ENCODE results near the gene LUZP4. TPM values are rescaled to one million over a fixed set of nuclear protein-coding genes. Genes with fewer than 3 reads are reported as not detected.

The LUZP4 gene
- total RNA-seq, 4 donors from 2014 or later, result not detected

- H3K4me3 ChIP-seq, result no peak overlapping the region
- TF ChIP-seq CTCF (IDR thresholded peaks at IDR 0.05) (no peak), POLR2A (IDR thresholded peaks at IDR 0.05) (no peak), EP300 (IDR thresholded peaks at IDR 0.05) (no peak)
- no peaks in the 10 kb centered on the region for H3K9me3 ChIP-seq
- no peaks in the 10 kb centered on the region for H3K36me3 ChIP-seq
- 91 to 100% methylated on average over 3 of the region's 3 CpGs for WGBS, 2 donors
- no peak overlapping the region for H3K27ac ChIP-seq
- H3K27me3 ChIP-seq, result peaks cover 0 to 21% of the 10 kb centered on the region in 2 donors
- DNase-seq (ENCODE audit: low spot score in 2 of 2), result no peak
- no peaks in the 10 kb centered on the region for H3K4me1 ChIP-seq
Observed at GRCh38 chrX:115260330-115260729, 29.2 kb upstream of the LUZP4 start.

- TF ChIP-seq CTCF (IDR thresholded peaks at IDR 0.05) (no peak), EP300 (IDR thresholded peaks at IDR 0.05) (no peak), POLR2A (IDR thresholded peaks at IDR 0.05) (no peak)
- Histone ChIP-seq H3K4me3 (no peak overlapping the region), H3K9me3 (no peaks in the 10 kb centered on the region), H3K27ac (no peak overlapping the region), H3K4me1 (no peaks in the 10 kb centered on the region), H3K36me3 (no peaks in the 10 kb centered on the region), H3K27me3 (peaks cover 0 to 20% of the 10 kb centered on the region in 2 donors)
- no peak for DNase-seq (ENCODE audit: low spot score in 2 of 2)
- 57 to 64% methylated on average over 2 of the region's 2 CpGs for WGBS, 2 donors
Observed at GRCh38 chrX:115261148-115261547, 28.4 kb upstream of the LUZP4 start.

DNA sequence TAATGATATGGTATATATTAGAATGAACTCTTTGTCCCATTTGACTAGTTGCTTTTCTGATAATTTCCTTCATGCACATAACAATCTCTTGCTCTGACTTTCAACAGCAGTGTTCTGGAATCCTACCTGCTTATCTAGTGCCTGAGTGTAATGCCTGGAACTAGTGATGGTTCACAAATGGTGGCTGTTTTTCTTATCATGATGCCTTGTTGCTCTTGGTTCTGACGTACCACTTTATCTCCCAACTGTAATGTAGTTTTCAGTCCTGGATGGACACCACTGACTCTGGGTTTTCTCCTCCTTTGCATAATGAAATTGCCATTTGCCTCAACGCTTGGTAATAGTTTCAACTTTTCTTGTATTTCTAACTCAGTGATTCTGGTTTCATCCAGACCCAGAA, 25.5 kb upstream of the LUZP4 start:
- no peaks in the 10 kb centered on the region for H3K9me3 ChIP-seq
- no peak overlapping the region for H3K27ac ChIP-seq
- no peaks in the 10 kb centered on the region for H3K4me1 ChIP-seq
- no peak overlapping the region for H3K4me3 ChIP-seq
- WGBS, 2 donors, result 76 to 97% methylated on average over 2 of the region's 2 CpGs
- H3K36me3 ChIP-seq, result no peaks in the 10 kb centered on the region
- TF ChIP-seq EP300 (IDR thresholded peaks at IDR 0.05) (no peak), CTCF (IDR thresholded peaks at IDR 0.05) (no peak), POLR2A (IDR thresholded peaks at IDR 0.05) (no peak)
- H3K27me3 ChIP-seq, result peaks cover 0 to 14% of the 10 kb centered on the region in 2 donors
- no peak for DNase-seq (ENCODE audit: low spot score in 2 of 2)

GRCh38 chrX:115266300-115266699, 23.2 kb upstream of the LUZP4 start:
- TF ChIP-seq POLR2A (IDR thresholded peaks at IDR 0.05) (no peak), EP300 (IDR thresholded peaks at IDR 0.05) (no peak), CTCF (IDR thresholded peaks at IDR 0.05) (no peak)
- Histone ChIP-seq H3K9me3 (no peaks in the 10 kb centered on the region), H3K27me3 (peaks cover 0 to 13% of the 10 kb centered on the region in 2 donors), H3K36me3 (no peaks in the 10 kb centered on the region), H3K4me3 (no peak overlapping the region), H3K4me1 (no peaks in the 10 kb centered on the region), H3K27ac (no peak overlapping the region)
- WGBS, 2 donors, result 62 to 94% methylated on average over 2 of the region's 2 CpGs
- DNase-seq (ENCODE audit: low spot score in 2 of 2), result no peak

DNA sequence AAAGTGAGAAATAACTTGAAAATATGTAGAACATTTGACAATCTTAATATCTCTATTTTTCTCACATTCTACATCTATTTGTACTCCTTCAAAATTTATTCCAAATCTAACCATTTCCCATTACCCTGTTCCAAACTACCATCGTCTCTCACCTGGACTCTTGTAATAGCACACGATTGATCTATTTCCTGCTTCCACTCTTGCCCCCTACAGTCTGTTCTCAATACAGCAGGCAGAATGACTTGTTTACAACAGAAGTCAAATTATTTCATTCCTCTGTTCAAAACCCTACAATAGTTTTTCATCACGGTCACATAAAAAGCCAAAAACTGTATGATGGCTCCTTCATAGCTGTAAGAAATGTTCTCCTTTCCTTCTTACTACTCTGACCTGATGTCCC, 21.1 kb upstream of the LUZP4 start:
- TF ChIP-seq EP300 (IDR thresholded peaks at IDR 0.05) (no peak), CTCF (IDR thresholded peaks at IDR 0.05) (peak in 1 of 5 experiments; percentile 7)
- no peak for DNase-seq (ENCODE audit: low spot score in 2 of 2)
- Histone ChIP-seq H3K27me3 (peaks cover 0 to 10% of the 10 kb centered on the region in 2 donors), H3K9me3 (no peaks in the 10 kb centered on the region), H3K4me3 (no peak overlapping the region), H3K4me1 (no peaks in the 10 kb centered on the region), H3K27ac (no peak overlapping the region), H3K36me3 (no peaks in the 10 kb centered on the region)
- 42 to 55% methylated on average over 3 of the region's 3 CpGs for WGBS, 2 donors

All from tibial nerve (tissue), 4 donors.